Endothelial cell (in vitro differentiated cells): ENCODE measurements around the gene TRMT10C. TPM values are rescaled to one million over a fixed set of nuclear protein-coding genes. Genes with fewer than 3 reads are reported as not detected.
"Not testable (repeated sequence)": the region's sequence is repeated elsewhere in the genome, so short reads cannot be mapped to it uniquely, and the experiment has no call there.

ENCODE experiments used
- DNase-seq: peaks from one replicate; pipeline ENCODE4 v3.0.0; 2021; ENCODE audit warnings: low spot score
- H3K27ac Mint-ChIP-seq: one replicate; pipeline ENCODE4 v1.8.0; 2021; ENCODE audit warnings: mixed read lengths, inconsistent platforms; ENCODE audit not compliant: unreplicated experiment
- H3K27me3 Mint-ChIP-seq: one replicate; pipeline ENCODE4 v1.8.0; 2021; ENCODE audit warnings: mild to moderate bottlenecking, moderate library complexity, mixed read lengths, inconsistent platforms; ENCODE audit not compliant: unreplicated experiment
- H3K36me3 Mint-ChIP-seq: one replicate; pipeline ENCODE4 v1.8.0; 2021; ENCODE audit warnings: mild to moderate bottlenecking, low read depth, mixed read lengths, inconsistent platforms; ENCODE audit not compliant: unreplicated experiment
- H3K4me1 Mint-ChIP-seq: one replicate; pipeline ENCODE4 v1.8.0; 2021; ENCODE audit warnings: mild to moderate bottlenecking, mixed read lengths, inconsistent platforms; ENCODE audit not compliant: unreplicated experiment
- H3K4me3 Mint-ChIP-seq: one replicate; pipeline ENCODE4 v1.8.0; 2021; ENCODE audit warnings: mild to moderate bottlenecking, mixed read lengths, inconsistent platforms; ENCODE audit not compliant: unreplicated experiment
- H3K9me3 Mint-ChIP-seq: one replicate; pipeline ENCODE4 v1.8.0; 2021; ENCODE audit warnings: mixed read lengths, inconsistent platforms; ENCODE audit not compliant: unreplicated experiment
- CTCF ChIP-seq: fragments of 200-600 bp; sonication (generic); IDR thresholded peaks from one replicate; pipeline ENCODE4 v1.5.0; 2021; ENCODE audit warnings: antibody characterized with exemption; ENCODE audit not compliant: unreplicated experiment
- total RNA-seq: library from RNA; stranded (reverse); fragmentation: NEBNext Ultra II Directional; extraction: Animal tissue kit (Norgen Biotek cat#: 25700); gene quantifications from one replicate; pipeline ENCODE4 v1.2.1, GENCODE V29; 2021; ENCODE audit not compliant: unreplicated experiment

The TRMT10C gene
- total RNA-seq, 1 donor from 2014 or later: 26.3 TPM

GRCh38 chr3:101577286-101577685 lies 15.6 kb downstream of the TRMT10C start:
- no peak for TF ChIP-seq CTCF
- DNase-seq: no peak
- Mint-ChIP-seq H3K9me3 (no peaks in the 10 kb centered on the region), H3K36me3 (peaks cover 14% of the 10 kb centered on the region), H3K4me1 (peaks cover 25% of the 10 kb centered on the region), H3K4me3 (no peak overlapping the region), H3K27ac (no peak overlapping the region), H3K27me3 (peaks cover 19% of the 10 kb centered on the region)

GRCh38 chr3:101588616-101589015 lies 26.9 kb downstream of the TRMT10C start:
- Mint-ChIP-seq H3K4me1 (peaks cover 5% of the 10 kb centered on the region), H3K36me3 (peaks cover 18% of the 10 kb centered on the region), H3K9me3 (no peaks in the 10 kb centered on the region), H3K27ac (no peak overlapping the region), H3K4me3 (no peak overlapping the region), H3K27me3 (peaks cover 2% of the 10 kb centered on the region)
- no peak for TF ChIP-seq CTCF
- no peak for DNase-seq

GRCh38 chr3:101591071-101591470 lies 29.4 kb downstream of the TRMT10C start:
- H3K4me1 Mint-ChIP-seq: peaks cover 5% of the 10 kb centered on the region
- no peaks in the 10 kb centered on the region for H3K27me3 Mint-ChIP-seq
- DNase-seq: no peak
- H3K27ac Mint-ChIP-seq: peak overlapping the region; percentile 81
- no peak for TF ChIP-seq CTCF
- peaks cover 21% of the 10 kb centered on the region for H3K36me3 Mint-ChIP-seq
- no peaks in the 10 kb centered on the region for H3K9me3 Mint-ChIP-seq
- peak overlapping the region; percentile 42 for H3K4me3 Mint-ChIP-seq

GRCh38 chr3:101602731-101603130 lies 41.1 kb downstream of the TRMT10C start:
- H3K27ac Mint-ChIP-seq: peak overlapping the region; percentile 84
- no peak overlapping the region for H3K4me3 Mint-ChIP-seq
- H3K4me1 Mint-ChIP-seq: peaks cover 3% of the 10 kb centered on the region
- H3K27me3 Mint-ChIP-seq: peaks cover 2% of the 10 kb centered on the region
- no peak for TF ChIP-seq CTCF
- no peaks in the 10 kb centered on the region for H3K9me3 Mint-ChIP-seq
- no peak for DNase-seq
- no peaks in the 10 kb centered on the region for H3K36me3 Mint-ChIP-seq

- TF ChIP-seq CTCF: no peak
- Mint-ChIP-seq H3K4me3 (no peak overlapping the region), H3K27me3 (peaks cover 2% of the 10 kb centered on the region), H3K27ac (no peak overlapping the region), H3K36me3 (no peaks in the 10 kb centered on the region), H3K9me3 (no peaks in the 10 kb centered on the region), H3K4me1 (peaks cover 3% of the 10 kb centered on the region)
- no peak for DNase-seq
Observed at GRCh38 chr3:101603184-101603583, 41.5 kb downstream of the TRMT10C start.

- not testable (repeated sequence) for H3K9me3 Mint-ChIP-seq, H3K27me3 Mint-ChIP-seq, H3K27ac Mint-ChIP-seq, H3K4me3 Mint-ChIP-seq, H3K4me1 Mint-ChIP-seq, DNase-seq, H3K36me3 Mint-ChIP-seq
Observed at GRCh38 chr3:101605398-101605797, 43.7 kb downstream of the TRMT10C start.
